Nephron progenitor cell (in vitro differentiated cells): ENCODE data around the gene FITM1.

Experiments
- DNase-seq: peaks from one replicate; pipeline ENCODE4 v3.0.0; 2021
- H3K27ac Mint-ChIP-seq: 2 replicates; pipeline ENCODE4 v1.8.0; 2021; ENCODE audit warnings: mild to moderate bottlenecking, moderate library complexity, mixed read lengths
- H3K27me3 Mint-ChIP-seq: 2 replicates; pipeline ENCODE4 v1.8.0; 2021; ENCODE audit warnings: mild to moderate bottlenecking, low read depth, mixed read lengths; ENCODE audit not compliant: poor library complexity
- H3K36me3 Mint-ChIP-seq: 2 replicates; pipeline ENCODE4 v1.8.0; 2021; ENCODE audit warnings: low read depth, mixed read lengths
- H3K4me1 Mint-ChIP-seq: 2 replicates; pipeline ENCODE4 v1.8.0; 2021; ENCODE audit warnings: mixed read lengths
- H3K4me3 Mint-ChIP-seq: 2 replicates; pipeline ENCODE4 v1.8.0; 2021; ENCODE audit warnings: mild to moderate bottlenecking, moderate library complexity, mixed read lengths
- H3K9me3 Mint-ChIP-seq: 2 replicates; pipeline ENCODE4 v1.8.0; 2021; ENCODE audit warnings: mild to moderate bottlenecking, moderate library complexity, mixed read lengths
- CTCF ChIP-seq: fragments of 200-600 bp; sonication (generic); IDR thresholded peaks from 2 replicates; pipeline ENCODE4 v1.5.0; 2021; ENCODE audit warnings: antibody characterized with exemption

The FITM1 gene

DNA sequence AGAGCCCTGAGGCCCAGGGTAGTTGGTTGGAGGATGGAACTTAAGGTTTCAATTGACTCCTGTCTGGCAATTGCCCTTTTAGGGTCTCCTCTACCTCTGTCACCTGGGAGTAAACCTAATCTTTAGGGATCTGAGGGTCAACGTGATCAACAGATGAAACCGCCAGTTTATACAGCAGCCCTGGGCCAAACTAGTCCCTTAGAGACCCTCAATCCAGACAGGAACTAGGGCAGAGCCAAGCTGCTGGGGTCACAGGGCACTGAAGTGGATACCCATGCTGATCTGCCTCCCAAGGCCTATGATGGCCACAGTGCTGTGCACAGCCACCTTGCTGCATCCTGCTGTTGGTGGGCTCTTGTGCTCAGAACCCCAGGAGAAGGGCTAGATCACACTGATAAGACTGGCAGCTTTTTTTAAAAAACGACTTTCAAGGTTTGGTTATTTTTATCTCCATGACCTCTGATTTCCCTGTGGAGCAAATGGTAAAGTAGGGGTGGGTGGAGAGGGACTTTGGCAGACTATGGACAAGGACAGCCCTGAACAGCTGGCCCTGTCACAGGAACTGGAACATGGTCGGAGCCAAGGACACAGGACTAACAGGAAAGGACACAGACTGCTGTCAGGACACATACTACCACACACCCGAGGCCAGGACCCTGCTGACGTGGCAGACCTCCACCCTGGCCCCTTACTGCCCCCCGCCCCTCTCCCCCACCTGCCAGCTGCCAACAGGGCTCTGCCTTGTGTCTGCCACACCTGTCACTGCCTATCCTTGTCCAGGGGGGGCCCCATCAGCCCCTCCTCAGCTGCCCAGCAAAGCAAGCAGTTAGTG, 474 bp downstream of the FITM1 start:
- Mint-ChIP-seq H3K4me1 (peaks cover 34% of the 10 kb centered on the region), H3K9me3 (no peaks in the 10 kb centered on the region), H3K27ac (peak overlapping the region; percentile 73), H3K36me3 (no peaks in the 10 kb centered on the region), H3K27me3 (peaks cover 13% of the 10 kb centered on the region), H3K4me3 (no peak overlapping the region)
- DNase-seq, result no peak
- no peak for TF ChIP-seq CTCF

DNA sequence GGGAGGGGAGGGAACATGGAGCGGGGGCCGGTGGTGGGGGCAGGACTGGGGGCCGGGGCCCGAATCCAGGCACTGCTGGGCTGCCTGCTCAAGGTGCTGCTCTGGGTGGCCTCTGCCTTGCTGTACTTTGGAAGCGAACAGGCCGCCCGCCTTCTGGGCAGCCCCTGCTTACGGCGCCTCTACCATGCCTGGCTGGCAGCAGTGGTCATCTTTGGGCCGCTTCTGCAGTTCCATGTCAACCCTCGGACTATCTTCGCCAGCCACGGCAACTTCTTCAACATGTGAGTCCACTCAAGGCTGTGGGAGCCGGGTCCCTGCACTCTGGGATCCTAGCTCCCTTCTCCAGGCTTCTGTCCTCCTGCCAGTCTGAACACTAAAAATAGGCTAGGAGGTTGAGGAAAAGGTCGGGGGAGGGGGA, 1.1 kb downstream of the FITM1 start:
- peaks cover 13% of the 10 kb centered on the region for H3K27me3 Mint-ChIP-seq
- no peaks in the 10 kb centered on the region for H3K36me3 Mint-ChIP-seq
- DNase-seq, result no peak
- no peak for TF ChIP-seq CTCF
- H3K9me3 Mint-ChIP-seq, result no peaks in the 10 kb centered on the region
- no peak overlapping the region for H3K27ac Mint-ChIP-seq
- H3K4me3 Mint-ChIP-seq, result no peak overlapping the region
- peaks cover 36% of the 10 kb centered on the region for H3K4me1 Mint-ChIP-seq

DNA sequence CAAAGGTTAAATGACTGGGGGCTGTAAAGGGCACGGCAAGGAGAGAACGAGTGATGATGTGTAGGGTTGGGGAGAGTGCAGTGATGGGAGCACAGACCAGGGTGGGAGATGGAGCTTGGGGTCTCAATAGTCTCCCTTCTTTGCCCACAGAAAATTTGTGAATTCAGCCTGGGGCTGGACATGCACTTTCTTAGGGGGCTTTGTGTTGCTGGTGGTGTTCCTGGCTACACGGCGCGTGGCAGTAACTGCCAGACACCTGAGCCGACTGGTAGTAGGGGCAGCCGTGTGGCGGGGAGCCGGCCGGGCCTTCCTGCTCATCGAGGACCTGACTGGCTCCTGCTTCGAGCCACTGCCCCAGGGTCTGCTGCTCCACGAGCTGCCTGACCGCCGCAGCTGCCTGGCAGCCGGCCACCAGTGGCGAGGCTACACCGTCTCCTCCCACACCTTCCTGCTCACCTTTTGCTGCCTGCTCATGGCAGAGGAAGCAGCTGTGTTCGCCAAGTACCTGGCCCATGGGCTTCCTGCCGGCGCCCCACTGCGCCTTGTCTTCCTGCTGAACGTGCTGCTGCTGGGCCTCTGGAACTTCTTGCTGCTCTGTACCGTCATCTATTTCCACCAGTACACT, 1.7 kb downstream of the FITM1 start:
- no peak for DNase-seq
- no peaks in the 10 kb centered on the region for H3K9me3 Mint-ChIP-seq
- H3K27ac Mint-ChIP-seq, result peak overlapping the region; percentile 68
- H3K4me1 Mint-ChIP-seq, result peaks cover 42% of the 10 kb centered on the region
- H3K27me3 Mint-ChIP-seq, result peaks cover 19% of the 10 kb centered on the region
- H3K36me3 Mint-ChIP-seq, result peaks cover 2% of the 10 kb centered on the region
- no peak overlapping the region for H3K4me3 Mint-ChIP-seq
- TF ChIP-seq CTCF, result no peak

- no peak for TF ChIP-seq CTCF
- peaks cover 47% of the 10 kb centered on the region for H3K4me1 Mint-ChIP-seq
Measured at GRCh38 chr14:24132976-24133375, 2.5 kb downstream of the FITM1 start.

DNA sequence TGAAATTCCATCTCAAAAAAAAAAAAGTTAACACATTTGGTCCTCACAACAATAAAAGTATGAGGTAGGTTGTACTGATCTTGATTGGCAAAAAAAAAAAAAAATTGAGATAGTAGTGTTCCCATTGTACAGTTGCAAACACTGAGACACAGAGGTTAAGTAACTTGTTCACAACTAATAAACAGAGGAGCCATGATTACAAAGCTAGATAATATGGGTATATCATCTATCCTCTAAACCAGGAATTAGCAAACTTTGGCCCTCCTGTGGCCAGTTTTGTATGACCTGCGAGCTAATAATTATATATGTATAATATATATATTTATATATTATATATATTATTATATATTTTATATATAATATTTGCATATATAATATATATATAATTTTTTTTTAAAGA, 3.3 kb downstream of the FITM1 start:
- Mint-ChIP-seq H3K9me3 (no peaks in the 10 kb centered on the region), H3K4me1 (peaks cover 54% of the 10 kb centered on the region), H3K36me3 (peaks cover 13% of the 10 kb centered on the region), H3K27ac (no peak overlapping the region), H3K27me3 (peaks cover 22% of the 10 kb centered on the region), H3K4me3 (no peak overlapping the region)
- TF ChIP-seq CTCF, result no peak
- DNase-seq, result no peak

More at GRCh38 chr14:24132976-24133375, 2.5 kb downstream of the FITM1 start:
- H3K27ac Mint-ChIP-seq, result no peak overlapping the region
- H3K27me3 Mint-ChIP-seq, result peaks cover 22% of the 10 kb centered on the region
- DNase-seq, result no peak
- H3K4me3 Mint-ChIP-seq, result no peak overlapping the region
- peaks cover 5% of the 10 kb centered on the region for H3K36me3 Mint-ChIP-seq
- no peaks in the 10 kb centered on the region for H3K9me3 Mint-ChIP-seq

- TF ChIP-seq CTCF, result no peak
- Mint-ChIP-seq H3K4me1 (peaks cover 67% of the 10 kb centered on the region), H3K9me3 (no peaks in the 10 kb centered on the region), H3K27ac (no peak overlapping the region), H3K4me3 (peak overlapping the region; percentile 88), H3K27me3 (peaks cover 22% of the 10 kb centered on the region), H3K36me3 (peaks cover 25% of the 10 kb centered on the region)
- no peak for DNase-seq
Measured at GRCh38 chr14:24135584-24135833, 5.0 kb downstream of the FITM1 start.
